Measurements from ENCODE around the gene PRKAA1.

- no peak for TF ChIP-seq CTCF (IDR thresholded peaks at IDR 0.05; ENCODE audit: borderline replicate concordance, extremely low read depth, low read length, poor library complexity, severe bottlenecking)
- no peak for TF ChIP-seq EZH2 (IDR thresholded peaks at IDR 0.05; ENCODE audit: borderline replicate concordance, low read depth, low read length, severe bottlenecking)
Observed at GRCh38 chr5:40762705-40763104, 35.5 kb downstream of the PRKAA1 start.
